NCI-H82 treated with DMSO at 0.1 percent for 48 hours (cell line): Measurements from ENCODE around the gene ST3GAL3.

Source experiments
- DNase-seq: peaks from one replicate; lab custom pipeline; 2025; ENCODE audit not compliant: unreplicated experiment; lab: John Stamatoyannopoulos, UW

The ST3GAL3 gene

DNA sequence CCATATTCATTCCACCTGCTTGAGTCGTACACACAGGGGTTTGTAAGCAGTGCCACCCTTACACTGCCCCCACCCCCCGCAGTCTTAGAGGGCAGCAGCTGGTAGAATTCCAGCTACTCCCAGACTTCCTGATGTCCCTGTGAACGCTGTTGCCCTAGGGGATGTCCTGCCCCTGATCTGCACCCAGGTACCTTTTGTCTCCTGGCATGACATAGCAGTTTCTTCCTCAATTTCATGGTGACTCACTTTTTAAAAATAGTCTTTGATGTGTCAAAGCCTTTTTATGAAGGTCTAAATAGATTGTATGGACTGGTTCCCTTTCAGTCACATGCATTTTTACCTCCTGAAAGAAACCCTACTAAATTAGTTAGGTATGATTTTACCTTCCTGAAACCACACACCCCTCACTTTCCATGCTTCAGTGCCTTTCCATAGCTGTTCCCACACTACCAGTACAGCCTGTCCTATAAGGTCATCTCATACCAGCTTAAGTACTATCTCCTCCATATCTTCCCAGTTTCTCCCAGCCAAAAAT is 76.4 kb downstream of the ST3GAL3 start:
- DNase-seq: no peak

DNA sequence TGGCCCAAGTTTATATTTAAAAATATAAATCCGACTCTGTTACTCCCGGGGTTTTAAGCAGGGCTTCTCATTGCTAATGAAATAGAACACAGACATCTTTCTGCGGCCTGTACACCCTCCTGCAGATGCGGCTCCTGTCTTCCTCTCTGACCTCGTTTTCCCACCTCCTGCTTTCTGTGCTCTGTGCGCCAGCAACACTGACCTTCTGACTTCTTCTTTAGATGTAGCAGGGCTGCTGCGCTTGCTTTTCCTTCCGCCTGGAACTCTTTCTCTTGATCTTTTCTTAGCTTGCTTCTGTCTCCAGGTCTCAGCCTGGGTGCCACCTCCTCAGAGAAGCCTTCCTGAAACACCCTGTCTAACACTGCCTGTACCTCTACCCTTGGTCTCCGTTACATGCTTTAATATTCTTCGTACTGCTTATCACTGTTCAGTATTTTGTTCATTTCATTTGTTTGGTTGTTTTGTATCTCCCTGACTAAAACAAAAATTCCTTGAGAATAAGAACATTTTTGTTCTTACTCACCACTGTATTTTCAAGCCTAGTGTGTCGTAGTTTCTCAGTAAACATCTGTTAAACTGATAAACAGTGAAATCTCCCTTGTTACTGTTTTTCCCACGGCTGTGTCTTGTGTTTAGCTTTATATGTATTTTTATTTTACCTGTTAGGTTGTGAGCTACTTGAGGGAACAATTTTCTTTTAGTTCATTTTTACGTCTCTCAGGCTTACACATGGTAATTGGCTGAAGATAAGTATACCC is 79.0 kb downstream of the ST3GAL3 start:
- no peak for DNase-seq

DNA sequence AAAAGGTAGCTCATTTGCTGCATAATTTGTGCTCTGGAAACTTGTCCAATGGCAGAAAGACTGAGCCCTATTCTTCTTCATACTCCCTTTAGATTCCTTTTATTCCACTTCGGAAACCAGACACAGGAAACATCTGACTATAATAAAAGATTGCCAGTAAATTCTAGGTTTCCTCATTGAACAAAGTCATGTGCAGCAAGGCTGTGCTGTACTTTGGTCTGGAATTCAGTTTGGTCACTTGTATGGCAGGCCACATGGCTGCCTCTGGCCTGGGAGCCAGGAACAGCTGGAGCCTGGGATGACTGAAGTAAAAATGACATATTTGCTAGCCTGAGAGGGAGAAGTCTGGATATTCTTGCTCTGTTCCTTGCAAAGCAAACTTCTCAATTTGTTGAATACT is 79.6 kb downstream of the ST3GAL3 start:
- DNase-seq: no peak

DNA sequence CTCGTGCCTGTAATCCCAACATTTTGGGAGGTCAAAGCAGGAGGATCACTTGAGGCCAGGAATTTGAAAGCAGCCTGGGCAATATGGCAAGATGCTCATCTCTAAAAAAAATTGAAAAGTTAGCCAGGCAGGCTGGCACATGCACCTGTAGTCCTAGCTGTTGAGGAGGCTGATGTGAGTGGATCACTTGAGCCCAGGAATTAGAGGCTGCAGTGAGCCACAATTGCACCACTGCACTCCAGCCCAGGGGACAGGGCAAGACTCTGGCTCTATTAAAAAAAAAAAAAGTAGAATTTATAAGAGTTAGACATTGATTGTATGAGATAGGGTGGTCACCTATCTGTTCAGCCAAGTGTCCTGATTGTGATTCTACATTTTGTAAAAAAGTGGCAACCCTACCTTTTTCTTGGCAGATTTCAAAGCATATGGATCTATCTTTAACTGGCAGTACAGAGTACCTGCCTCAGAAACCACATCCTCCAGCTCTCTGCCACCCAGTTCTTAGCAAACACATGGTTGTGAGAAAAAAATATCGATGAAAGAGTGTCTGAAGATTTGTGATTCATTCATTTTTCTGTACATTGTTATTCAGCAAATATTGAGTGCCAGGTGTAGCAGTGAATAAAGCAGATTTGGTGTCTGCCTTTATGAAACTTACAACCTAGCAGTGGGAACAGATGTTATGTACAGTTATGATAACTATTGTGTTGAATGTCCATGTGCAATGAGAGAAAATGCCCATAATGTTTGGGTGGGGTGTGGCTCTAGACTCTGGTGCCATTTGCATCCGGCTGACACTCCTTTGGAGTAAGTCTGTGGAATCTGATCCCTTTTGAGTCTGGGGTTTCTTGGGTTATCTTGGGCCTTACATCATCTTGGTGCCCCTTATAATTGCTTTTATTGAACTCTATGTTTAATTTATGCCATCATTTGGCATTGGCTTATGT is 82.5 kb downstream of the ST3GAL3 start:
- DNase-seq: no peak

DNA sequence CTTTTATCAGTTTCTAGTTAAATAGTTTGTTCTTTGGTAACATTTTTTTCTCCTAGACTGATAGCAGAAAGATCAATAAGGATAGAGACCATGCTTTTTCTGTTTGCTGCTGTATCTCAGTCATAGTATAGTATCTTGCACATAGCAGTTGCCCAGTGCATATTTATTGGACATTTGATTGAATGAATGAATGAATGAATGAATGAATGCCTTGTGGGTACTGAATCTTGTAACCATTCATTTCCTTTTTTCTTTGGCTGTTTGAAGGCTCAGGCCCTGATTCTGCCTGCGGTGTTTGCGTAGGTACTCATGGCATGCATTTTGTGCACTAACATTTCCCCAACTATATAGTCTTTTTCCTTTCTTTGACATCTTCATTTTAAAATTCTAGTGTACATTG is 83.9 kb downstream of the ST3GAL3 start:
- DNase-seq: no peak

DNA sequence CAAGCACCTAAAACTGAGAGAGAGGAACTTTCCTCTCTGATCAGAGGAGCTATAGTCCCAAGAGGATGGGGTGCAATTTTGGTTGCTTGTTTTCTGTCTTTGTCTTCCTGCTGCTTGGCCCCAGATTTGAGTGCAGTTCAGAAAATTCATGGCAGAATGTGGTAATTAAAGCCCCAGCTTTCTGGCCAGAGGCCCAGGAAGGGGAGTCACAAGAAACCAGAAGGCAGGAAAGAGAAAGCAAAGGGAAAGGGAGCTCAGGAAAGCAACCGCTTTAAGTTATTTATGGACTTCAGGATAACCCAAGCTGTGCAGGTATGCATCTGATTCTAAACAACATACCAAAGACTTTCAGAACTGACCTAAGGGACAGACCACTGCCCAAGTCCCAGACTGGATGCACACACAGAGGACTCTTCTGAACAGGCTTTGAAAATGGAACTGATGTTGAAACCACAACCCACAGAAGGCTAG is 88.8 kb downstream of the ST3GAL3 start:
- no peak for DNase-seq

DNA sequence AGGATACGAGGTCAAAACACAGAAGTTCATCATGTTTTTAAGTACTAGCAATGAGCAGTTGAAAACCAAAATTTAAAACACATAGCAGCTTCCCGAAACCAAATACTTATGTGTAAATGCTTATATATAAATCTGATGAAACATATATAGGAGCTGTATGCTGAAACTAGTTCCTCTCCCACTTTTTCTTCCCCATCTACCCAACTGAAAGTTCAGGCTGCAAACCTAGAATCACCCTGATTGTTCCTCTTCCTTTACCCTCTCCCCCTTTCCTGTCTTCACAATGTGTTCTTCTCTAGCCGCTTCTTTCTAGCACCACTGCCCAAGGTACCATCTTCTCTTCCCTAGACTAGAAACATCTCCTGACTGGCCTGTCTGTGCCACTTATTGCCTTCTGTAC is 90.6 kb downstream of the ST3GAL3 start:
- no peak for DNase-seq

DNA sequence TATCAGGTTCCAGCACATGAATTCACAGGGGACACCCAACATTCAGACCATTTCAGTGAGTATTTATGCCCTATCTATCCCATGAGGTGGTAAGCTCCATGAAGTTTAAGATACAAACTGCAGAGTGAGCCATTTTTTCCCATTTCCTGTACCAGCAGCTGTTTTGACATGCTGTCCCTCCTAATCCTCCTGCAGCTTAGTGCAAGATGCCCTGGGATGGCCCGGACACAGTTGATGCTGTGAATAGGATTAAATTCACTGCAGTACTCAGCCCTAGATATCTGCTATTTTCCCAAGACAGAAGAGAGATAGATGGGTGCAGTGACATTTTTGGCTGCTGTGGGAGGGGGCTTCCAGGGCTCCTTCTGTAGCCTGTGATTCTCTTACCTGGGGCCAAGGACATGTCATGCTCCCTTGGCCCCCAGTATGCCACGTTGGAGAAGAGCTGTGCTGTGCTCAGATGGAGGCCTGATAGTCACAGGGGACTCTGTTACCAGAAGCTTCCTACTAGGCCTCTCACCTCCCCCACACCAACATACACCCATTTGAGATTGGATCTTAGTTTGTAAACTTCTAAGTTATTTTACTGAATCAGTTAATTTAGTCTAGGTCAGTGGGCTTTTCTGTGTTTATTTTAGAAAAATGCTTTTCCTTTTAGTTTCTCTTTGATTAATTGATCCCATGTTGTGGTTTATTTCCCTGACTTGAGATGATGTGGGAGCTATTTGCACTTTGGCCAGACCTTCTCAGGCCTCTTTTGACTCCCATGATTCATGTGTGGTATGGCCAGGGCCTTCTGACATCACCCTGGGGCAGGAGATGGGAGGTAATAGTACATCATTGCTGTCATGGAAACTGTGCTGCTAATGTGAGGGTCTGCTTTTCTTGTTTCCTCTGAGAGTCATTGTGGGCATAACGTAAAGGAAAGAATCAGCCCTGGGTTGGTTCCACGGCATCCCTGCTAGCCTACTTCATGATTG is 92.6 kb downstream of the ST3GAL3 start:
- peak; percentile 95 for DNase-seq

DNA sequence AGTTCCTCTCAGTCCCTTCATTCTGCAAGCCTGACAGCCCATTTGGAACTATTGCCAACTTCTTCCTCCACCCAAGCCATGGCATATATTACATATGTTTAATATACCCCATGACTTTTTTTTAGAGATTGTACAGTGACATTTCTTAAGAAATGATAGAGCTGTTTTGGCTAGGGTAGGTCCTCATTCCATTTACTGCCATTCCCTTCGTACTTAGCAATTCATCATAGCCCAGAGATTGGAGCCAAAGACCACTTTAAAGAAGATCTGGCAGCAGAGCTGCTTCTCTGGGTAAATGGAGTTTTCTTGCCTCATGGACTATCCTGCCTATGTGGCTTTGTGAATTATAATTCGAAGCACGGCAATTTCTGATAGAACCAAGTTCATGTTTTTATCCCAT is 93.4 kb downstream of the ST3GAL3 start:
- no peak for DNase-seq

DNA sequence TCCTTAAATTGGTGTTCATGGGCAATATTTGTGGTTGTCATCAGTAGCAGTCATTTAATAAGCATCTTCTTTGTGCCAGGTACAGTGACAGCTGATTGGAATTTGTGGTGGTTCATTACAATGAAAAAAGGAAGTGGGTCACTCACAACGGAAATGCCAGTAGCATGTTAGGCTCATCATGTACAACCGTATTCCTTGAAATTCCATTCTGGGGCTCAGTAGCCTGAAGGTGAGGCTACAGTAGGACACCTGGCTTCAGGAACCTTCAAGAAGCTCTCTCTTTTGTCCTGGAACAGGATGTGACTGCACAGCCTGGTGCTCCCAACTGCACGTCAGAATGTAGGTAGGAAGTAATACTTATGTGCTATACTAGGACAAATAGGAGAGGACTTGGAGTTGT is 93.9 kb downstream of the ST3GAL3 start:
- no peak for DNase-seq

DNA sequence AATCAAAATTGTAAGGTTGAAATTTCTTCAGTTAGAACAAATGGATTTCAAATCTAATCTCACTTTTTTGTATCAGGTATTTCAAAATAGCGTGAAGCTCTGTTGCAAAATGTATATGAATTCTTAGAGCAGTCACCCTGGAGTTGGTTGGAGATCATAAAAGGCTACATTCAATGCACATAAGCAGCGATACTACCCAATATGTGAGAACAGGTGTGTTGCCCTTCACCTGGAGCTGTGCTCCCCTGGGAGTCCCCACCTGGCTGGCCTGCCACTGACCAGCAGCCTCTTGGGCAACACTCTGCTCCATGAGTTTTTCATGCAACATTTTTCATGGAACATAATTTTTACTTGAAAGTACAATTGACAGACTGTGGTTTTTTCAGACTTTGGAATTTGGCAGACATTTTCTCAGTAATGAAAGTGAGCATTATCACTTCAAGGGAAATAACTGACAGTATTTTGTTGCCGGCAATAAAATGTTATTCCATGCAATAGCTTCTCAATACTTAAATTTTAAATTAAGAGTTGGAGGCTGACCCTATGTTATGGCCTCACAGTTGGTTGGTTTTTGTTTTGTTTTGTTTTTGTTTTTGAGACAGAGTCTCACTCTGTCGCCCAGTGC is 95.1 kb downstream of the ST3GAL3 start:
- DNase-seq: no peak

DNA sequence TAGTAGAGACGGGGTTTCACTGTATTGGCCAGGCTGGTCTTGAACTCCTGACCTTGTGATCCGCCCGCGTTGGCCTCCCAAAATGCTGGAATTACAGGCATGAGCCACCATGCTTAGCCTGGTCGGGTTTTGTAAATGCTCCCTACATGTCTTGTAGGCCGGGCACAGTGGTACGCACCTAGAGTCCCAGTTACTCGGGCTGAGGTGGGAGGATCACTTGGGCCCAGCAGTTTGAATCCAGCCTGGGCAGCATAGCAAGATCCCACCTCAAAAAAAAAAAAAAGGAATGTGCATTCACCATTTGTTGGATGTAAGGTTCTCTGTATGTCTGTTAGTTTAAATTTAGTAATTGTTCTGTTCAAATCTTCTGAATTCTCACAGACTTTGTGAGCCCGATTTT is 95.8 kb downstream of the ST3GAL3 start:
- no peak for DNase-seq

DNA sequence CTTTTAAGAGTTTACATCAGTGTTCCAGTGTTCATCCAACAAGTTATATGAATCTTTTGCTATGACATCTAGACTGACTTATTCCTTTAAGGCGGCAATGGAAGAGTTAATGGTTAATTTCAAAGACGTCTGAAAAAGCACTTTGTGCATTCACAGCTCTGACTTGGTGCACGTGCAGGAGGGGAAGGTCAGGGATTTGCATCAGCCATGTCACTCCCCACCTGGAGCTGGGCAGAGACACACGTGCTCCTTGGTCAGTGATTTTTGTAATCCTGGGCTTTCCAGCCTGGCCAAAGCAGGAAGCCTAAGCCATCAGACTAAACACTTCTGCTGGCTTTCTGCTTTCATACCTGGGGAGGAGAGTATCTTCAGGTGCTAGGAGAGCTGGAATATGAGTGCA is 96.3 kb downstream of the ST3GAL3 start:
- no peak for DNase-seq

DNA sequence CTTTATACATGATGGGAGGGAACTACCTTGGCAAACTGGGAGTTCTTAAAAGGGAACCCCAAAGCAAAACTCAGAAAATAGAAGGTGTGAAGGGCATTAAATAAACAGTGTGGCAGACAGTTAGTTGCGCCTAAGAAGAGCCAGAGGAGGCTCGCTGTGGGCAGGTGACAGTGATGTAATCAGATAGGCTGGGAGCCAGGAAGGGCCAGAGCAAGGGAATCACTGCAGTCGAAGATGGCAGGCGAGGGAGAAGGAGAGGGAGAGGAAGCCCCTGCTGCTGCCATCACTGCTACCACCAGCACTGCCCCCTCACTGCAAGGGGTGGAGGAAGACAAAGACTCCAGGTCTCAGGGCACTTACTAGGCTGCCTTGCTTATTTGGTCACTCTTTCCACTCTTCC is 97.2 kb downstream of the ST3GAL3 start:
- DNase-seq: no peak

DNA sequence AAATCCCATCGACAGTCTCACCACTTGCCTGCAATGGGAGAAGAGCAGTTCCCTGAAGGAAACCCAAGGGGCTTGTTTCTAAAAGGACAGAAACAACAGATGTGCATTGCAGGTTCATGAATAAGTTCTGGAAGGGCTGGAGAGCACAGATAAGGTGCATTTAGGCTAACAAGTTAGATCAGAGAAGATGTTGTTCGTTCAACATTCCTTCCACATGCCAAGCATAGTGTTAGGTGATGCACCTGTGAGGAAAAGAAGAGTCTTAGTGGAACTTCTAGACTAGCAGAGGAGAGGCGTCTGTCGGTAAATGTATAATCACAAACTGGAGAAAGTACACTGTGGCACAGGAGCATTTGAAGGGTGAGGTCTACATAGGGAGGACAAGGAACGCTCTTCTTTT is 98.0 kb downstream of the ST3GAL3 start:
- DNase-seq: no peak

DNA sequence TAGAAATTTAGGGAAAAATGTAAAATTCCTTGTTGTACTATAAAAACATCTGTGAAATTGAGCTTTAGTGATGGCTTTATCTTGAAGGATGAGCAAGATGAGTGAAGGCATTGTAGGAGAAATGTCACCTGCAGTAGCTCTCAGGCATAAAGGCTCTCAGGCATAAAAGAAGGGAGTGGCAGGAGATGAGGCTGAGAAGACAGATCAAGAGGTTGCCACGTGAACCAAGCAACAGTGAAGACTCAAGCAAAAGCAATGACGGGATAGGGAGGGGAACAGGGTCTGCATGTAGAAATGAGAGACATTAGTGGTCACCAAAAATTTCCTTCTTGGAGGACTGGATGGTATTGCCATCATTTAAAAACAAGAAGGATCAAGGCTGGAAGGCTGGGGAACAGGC is 98.8 kb downstream of the ST3GAL3 start:
- DNase-seq: no peak

DNA sequence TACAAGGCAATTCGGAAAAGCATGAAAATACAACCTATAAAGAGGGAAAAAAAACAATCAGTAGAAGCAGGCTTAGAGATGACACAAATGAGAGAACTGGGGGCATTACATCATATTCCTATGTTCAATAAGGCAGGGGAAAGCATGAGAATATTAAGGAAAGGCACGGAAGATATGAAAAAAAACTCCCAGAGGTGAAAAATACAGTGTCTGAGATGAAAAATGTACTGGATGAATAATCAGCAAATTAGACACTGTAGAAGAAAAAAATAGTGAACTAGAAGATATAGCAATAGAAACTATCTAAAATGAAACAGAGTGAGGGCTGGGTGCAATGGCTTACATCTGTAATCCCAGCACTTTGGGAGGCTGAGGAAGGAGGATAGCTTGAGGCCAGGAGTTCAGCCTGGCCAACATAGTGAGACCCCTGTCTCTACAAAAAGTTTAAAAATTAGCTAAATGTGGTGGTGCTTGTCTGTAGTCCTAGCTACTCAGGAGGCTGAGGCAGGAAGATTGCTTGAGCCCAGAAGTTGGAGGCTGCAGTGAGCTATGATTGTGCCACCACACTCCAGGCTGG is 101.8 kb downstream of the ST3GAL3 start:
- DNase-seq: no peak

DNA sequence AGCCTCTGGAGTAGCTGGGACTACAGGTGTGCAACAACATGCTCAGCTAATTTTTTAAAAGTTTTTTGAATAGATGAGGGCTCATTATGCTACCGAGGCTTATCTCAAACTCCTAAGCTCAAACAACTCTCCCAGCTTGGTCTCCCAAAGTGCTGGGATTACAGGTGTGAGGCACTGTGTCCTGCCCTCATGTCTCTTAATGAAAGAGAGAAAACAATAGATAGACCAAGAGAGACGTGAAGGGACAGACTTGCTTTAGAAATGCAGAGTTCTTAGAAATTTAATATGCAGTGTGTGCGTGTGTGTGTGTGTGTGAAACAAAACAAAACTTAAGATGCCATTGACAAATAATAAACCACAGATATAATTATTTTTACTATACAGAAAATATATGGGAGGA is 105.2 kb downstream of the ST3GAL3 start:
- no peak for DNase-seq

DNA sequence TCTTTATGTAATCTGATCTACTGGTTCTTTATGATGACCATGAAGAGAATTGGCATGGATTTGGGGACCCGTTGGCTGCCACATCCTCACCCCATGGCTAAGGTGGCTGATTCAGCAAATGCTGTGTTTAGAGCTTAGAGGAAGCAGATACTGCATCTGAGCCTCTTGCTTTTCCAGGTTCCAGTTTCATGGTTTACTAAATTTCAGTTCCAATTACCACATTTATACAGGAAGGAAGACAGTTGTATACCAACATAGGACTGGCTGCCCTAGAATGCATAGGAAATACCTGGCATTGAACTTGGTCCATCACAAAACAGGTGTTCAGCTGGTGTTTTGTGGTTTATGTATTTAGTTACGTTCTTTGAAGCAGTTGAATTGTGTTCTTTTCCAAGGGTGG is 107.1 kb downstream of the ST3GAL3 start:
- DNase-seq: no peak
